T-cell (primary cell): ENCODE data around the gene FICD. TPM values are rescaled to one million over a fixed set of nuclear protein-coding genes. Genes with fewer than 3 reads are reported as not detected.

Experiments
- ATAC-seq, 4 experiments: fragments of 200-7000 bp in 3 of 4; fragments of 150-1000 bp in 1 of 4; cut with Tn5 transposase; replicated peaks in 1 of 4; 1 replicate in 3 of 4; 2 replicates in 1 of 4; pipeline ENCODE4 v1.10.0; 2021; ENCODE audit warnings: moderate library complexity in 3 of 4, mild to moderate bottlenecking in 2 of 4, moderate number of reproducible peaks in 1 of 4
- CTCF ChIA-PET, 2 donors: fragments of 300-600 bp; sonication (Branson Sonifier 250); formaldehyde crosslinking; loops; one replicate each; lab custom pipeline; 2022; ENCODE audit warnings: antibody characterized with exemption in 2 of 2; lab: Charles Lee
- POLR2A ChIA-PET, 2 donors: fragments of 300-600 bp; sonication (Branson Sonifier 250); formaldehyde crosslinking; loops; one replicate each; lab custom pipeline; 2022; ENCODE audit warnings: antibody characterized with exemption in 2 of 2; lab: Charles Lee
- DNase-seq, 35 experiments: peaks; one replicate each; pipeline versions ENCODE4 v3.0.0 to v3.0.0-alpha.2; 2013 to 2023
- H3K27ac ChIP-seq: one replicate; pipeline ENCODE4 v1.5.1; 2013; ENCODE audit warnings: low read length
- H3K27me3 ChIP-seq, 2 experiments: replicated peaks in 1 of 2; 1 replicate in 1 of 2; 2 replicates in 1 of 2; pipeline versions ENCODE4 v1.6.1 to v1.7.0; 2013; ENCODE audit warnings: low read length in 1 of 2, mixed read lengths in 1 of 2; ENCODE audit not compliant: control insufficient read depth in 2 of 2, insufficient read depth in 2 of 2; ENCODE audit errors: extremely low read depth in 1 of 2
- H3K36me3 ChIP-seq, 2 donors: 1 replicate in 1 of 2; 2 replicates in 1 of 2; pipeline versions ENCODE4 v1.6.1 to v1.7.0; 2013; ENCODE audit warnings: low read length in 1 of 2; ENCODE audit not compliant: control insufficient read depth in 2 of 2, insufficient read depth in 1 of 2; ENCODE audit errors: extremely low read depth in 1 of 2
- H3K4me1 ChIP-seq, 2 experiments: 1 replicate in 1 of 2; 2 replicates in 1 of 2; pipeline versions ENCODE4 v1.6.1 to v1.7.0; 2013; ENCODE audit warnings: low read length in 2 of 2, mixed read lengths in 1 of 2; ENCODE audit not compliant: insufficient read depth in 2 of 2, control insufficient read depth in 1 of 2; ENCODE audit errors: extremely low read depth in 1 of 2
- H3K4me3 ChIP-seq, 2 donors: 1 replicate in 1 of 2; 2 replicates in 1 of 2; pipeline versions ENCODE4 v1.5.1 to v1.7.0; 2013; ENCODE audit warnings: mild to moderate bottlenecking in 2 of 2, low read length in 1 of 2, moderate library complexity in 1 of 2; ENCODE audit not compliant: control insufficient read depth in 1 of 2; ENCODE audit errors: extremely low read depth in 1 of 2
- H3K9me3 ChIP-seq: 2 replicates; pipeline ENCODE4 v1.7.0; 2013
- H3K27ac Mint-ChIP-seq, 2 donors: one replicate each; pipeline ENCODE4 v1.8.0; 2020 to 2021; ENCODE audit warnings: mild to moderate bottlenecking in 2 of 2, mixed read lengths in 2 of 2
- H3K27me3 Mint-ChIP-seq, 2 donors: one replicate each; pipeline ENCODE4 v1.8.0; 2021 to 2022; ENCODE audit warnings: mixed read lengths in 2 of 2
- H3K36me3 Mint-ChIP-seq: one replicate; pipeline ENCODE4 v1.8.0; 2021; ENCODE audit warnings: mixed read lengths
- H3K4me1 Mint-ChIP-seq, 3 donors: one replicate each; pipeline ENCODE4 v1.8.0; 2020 to 2022; ENCODE audit warnings: mixed read lengths in 3 of 3, mild to moderate bottlenecking in 1 of 3
- H3K4me3 Mint-ChIP-seq, 3 donors: one replicate each; pipeline ENCODE4 v1.8.0; 2020 to 2022; ENCODE audit warnings: mild to moderate bottlenecking in 3 of 3, mixed read lengths in 3 of 3, moderate library complexity in 3 of 3
- H3K9me3 Mint-ChIP-seq, 3 donors: one replicate each; pipeline ENCODE4 v1.8.0; 2020 to 2022; ENCODE audit warnings: mixed read lengths in 3 of 3
- WGBS: methylation state at CpG from one replicate; pipeline ENCODE4 v1.1.5; 2013; ENCODE audit warnings: missing lambda C conversion rate; ENCODE audit not compliant: insufficient coverage; 5-methylcytosine and 5-hydroxymethylcytosine counted together
- total RNA-seq, 35 experiments: library from RNA in 6 of 35; stranded (reverse) in 6 of 35; fragments of 120-200 nt in 1 of 35; gene quantifications; one replicate each; pipeline versions ENCODE4 v1.2.1 to v1.2.4 and lab custom pipeline; 2013 to 2026

FICD gene
- total RNA-seq, 5 donors from 2014 or later (not counting 1 experiment from before 2014, with no cell fraction given), result 5.0 to 9.3 (median 7.8) TPM

DNA sequence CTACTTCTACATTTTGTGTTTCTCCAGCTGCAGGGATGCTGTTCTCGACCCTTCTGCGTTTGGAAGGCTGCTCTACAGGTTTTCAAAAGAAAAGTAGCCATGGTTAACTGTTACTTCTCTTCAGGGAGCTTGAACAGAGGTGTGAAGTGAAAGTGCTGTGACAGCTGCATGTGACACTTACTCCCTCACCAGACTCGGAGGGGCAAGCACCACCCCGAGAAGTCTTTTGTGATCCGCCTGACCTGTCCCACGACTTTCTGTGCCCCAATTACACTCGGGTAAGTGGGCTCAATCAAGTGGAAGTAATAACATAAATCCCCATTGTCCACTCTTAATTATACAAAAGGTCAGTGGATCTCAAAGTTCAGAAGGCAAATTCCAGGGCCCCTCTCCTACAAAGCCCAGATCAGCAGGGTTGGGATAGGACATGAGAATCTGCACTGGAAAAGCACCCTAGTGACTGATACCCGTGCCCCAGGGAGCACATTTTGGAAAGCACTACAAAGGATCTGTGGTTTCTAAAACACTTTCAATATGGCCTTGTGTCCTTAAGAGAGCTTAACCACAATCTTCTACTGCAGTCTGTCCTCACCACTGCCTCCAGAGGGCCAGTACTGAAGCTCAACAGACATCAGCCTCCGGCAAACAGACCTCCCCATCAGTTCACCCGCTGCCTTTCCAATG, 11.5 kb downstream of the FICD start:
- POLR2A ChIA-PET, result no interaction called here
- WGBS, result 89% methylated on average over 8 of the region's 10 CpGs
- peaks cover 72% of the 10 kb centered on the region for H3K36me3 Mint-ChIP-seq
- Histone ChIP-seq H3K27ac (no peak overlapping the region), H3K9me3 (no peaks in the 10 kb centered on the region), H3K4me3 (no peak overlapping the region), H3K36me3 (peaks cover 25 to 90% of the 10 kb centered on the region in 2 donors), H3K27me3 (no peaks in the 10 kb centered on the region), H3K4me1 (no peaks in the 10 kb centered on the region)
- H3K9me3 Mint-ChIP-seq, result no peaks in the 10 kb centered on the region
- CTCF ChIA-PET, result interaction anchor here in 1 of 2 donors (0.5 kb wide), 1 partner anchor 785 kb away, joined by 4 read pairs; no protein-coding TSS in a partner anchor
- no peaks in the 10 kb centered on the region for H3K27me3 Mint-ChIP-seq
- DNase-seq (no peak), ATAC-seq (no peak)
- H3K27ac Mint-ChIP-seq, result peak overlapping the region in 1 of 2 donors; percentile 77
- H3K4me1 Mint-ChIP-seq, result peaks cover 0 to 5% (median 0%) of the 10 kb centered on the region in 3 donors
- no peak overlapping the region for H3K4me3 Mint-ChIP-seq

DNA sequence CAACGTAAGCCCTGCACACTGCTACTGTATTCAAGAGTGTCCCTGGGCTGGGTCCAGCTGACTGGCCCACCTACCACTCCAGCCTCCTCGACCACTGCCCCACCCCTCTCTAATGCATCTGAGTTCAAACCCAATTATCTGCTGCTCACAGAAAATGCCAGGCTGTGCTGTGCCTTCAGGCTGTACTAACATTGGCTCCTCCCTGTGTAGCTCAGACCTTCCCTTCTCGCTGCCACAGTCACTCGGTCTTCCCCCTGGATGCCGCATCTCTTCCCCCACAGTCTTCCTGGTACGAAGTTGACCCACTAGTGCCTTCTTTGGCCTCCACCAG, 12.1 kb downstream of the FICD start:
- H3K36me3 Mint-ChIP-seq, result peaks cover 67% of the 10 kb centered on the region
- peaks cover 0 to 5% (median 0%) of the 10 kb centered on the region in 3 donors for H3K4me1 Mint-ChIP-seq

DNA sequence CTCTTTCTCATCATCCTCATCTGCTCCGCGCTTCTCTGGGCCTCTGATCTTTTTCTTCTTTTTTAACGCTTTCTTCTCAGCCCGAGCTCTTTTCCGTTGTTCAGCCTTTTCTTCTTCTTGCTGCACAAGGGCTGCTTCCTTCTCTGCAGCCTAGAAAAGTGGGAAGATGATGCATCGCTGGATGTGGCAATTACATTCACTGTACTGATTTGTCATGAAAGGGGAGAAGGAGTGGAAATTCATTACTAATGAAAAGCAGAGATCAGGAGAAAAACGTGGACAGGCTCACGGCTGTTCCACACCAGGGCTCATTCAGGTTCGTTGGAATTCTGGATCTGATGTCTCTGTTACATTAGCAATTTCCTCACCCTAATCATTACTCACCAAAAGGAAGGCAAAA, 15.1 kb downstream of the FICD start:
- peaks cover 18 to 90% of the 10 kb centered on the region in 2 donors for H3K36me3 ChIP-seq
- H3K27me3 ChIP-seq, result no peaks in the 10 kb centered on the region
- Mint-ChIP-seq H3K4me3 (no peak overlapping the region), H3K36me3 (peaks cover 61% of the 10 kb centered on the region), H3K27me3 (no peaks in the 10 kb centered on the region), H3K4me1 (peaks cover 0 to 5% (median 0%) of the 10 kb centered on the region in 3 donors), H3K9me3 (no peaks in the 10 kb centered on the region), H3K27ac (peak overlapping the region in 1 of 2 donors; percentile 23)
- no peak overlapping the region for H3K4me3 ChIP-seq
- POLR2A ChIA-PET, result no interaction called here
- 90% methylated on average over 2 of the region's 9 CpGs for WGBS
- CTCF ChIA-PET, result no interaction called here
- no peak overlapping the region for H3K27ac ChIP-seq
- no peaks in the 10 kb centered on the region for H3K4me1 ChIP-seq
- no peaks in the 10 kb centered on the region for H3K9me3 ChIP-seq
- no peak for ATAC-seq
- no peak for DNase-seq

More for the DNA sequence above, 12.1 kb downstream of the FICD start:
- H3K27me3 Mint-ChIP-seq, result no peaks in the 10 kb centered on the region
- Histone ChIP-seq H3K36me3 (peaks cover 27 to 91% of the 10 kb centered on the region in 2 donors), H3K27me3 (no peaks in the 10 kb centered on the region), H3K4me1 (no peaks in the 10 kb centered on the region), H3K4me3 (no peak overlapping the region), H3K9me3 (no peaks in the 10 kb centered on the region), H3K27ac (no peak overlapping the region)
- ChIA-PET POLR2A (no interaction called here), CTCF (no interaction called here)
- H3K9me3 Mint-ChIP-seq, result no peaks in the 10 kb centered on the region
- H3K27ac Mint-ChIP-seq, result peak overlapping the region in 1 of 2 donors; percentile 77
- 95% methylated on average over 6 of the region's 6 CpGs for WGBS
- H3K4me3 Mint-ChIP-seq, result no peak overlapping the region
- no peak for ATAC-seq
- no peak for DNase-seq

DNA sequence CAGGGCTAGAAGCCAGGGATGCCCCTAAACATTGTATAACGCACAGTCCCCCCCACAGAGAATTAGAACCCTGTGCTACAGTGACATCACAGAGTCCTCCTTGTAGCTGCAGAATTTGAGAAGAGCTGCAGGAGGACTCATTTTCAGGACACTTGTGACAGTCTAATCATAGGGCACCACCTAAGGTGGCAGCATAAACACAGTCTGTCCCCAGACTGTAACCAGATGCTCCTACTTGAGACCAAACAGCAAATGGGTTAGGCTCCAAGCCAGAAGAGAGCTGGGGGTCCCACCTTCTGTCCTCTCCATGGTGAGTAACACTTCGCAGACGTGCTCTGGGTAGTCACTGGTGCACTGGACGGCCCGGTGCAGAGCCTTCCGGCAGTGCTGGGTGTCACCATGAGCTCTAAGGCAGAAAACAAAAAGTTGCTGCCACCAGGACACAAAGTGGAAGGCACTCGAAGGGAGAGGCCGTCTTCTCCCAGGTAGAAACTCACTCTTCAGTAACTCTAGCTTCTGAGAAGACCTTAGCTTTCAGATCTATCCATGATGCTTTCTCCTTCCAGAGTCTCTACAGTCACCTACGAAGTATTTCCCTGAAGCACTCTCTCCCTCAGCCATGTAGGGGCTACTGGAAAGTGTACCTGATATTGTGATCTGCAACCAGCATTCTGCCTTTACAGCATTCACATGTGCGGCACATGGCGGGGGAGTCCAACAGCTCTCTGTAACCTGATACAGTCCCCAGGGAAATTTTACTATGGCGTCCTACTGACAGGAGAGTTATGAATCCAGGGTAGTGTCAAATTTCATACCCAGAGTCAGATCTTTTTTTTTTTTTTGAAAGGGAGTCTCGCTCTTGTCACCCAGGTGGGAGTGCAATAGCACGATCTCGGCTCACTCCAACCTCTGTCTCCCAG, 17.1 kb downstream of the FICD start:
- H3K4me3 ChIP-seq, result no peak overlapping the region
- ChIA-PET CTCF (interaction anchor here (0.8 to 1.0 kb wide), 2 partner anchors 9 to 539 kb away, joined by 3 read pairs; no protein-coding TSS in a partner anchor), POLR2A (interaction anchor here in 1 of 2 donors (0.6 kb wide), 1 partner anchor 30 kb away, joined by 3 read pairs; the partner anchor contains the start of gene ISCU)
- Mint-ChIP-seq H3K4me1 (peaks cover 0 to 3% (median 0%) of the 10 kb centered on the region in 3 donors), H3K27ac (peak overlapping the region in 1 of 2 donors; percentile 48), H3K4me3 (no peak overlapping the region), H3K9me3 (no peaks in the 10 kb centered on the region), H3K36me3 (peaks cover 59% of the 10 kb centered on the region), H3K27me3 (no peaks in the 10 kb centered on the region)
- H3K27me3 ChIP-seq, result no peaks in the 10 kb centered on the region
- no peaks in the 10 kb centered on the region for H3K4me1 ChIP-seq
- H3K27ac ChIP-seq, result no peak overlapping the region
- 98% methylated on average over 11 of the region's 15 CpGs for WGBS
- ATAC-seq (no peak), DNase-seq (no peak)
- no peaks in the 10 kb centered on the region for H3K9me3 ChIP-seq
- peaks cover 24 to 90% of the 10 kb centered on the region in 2 donors for H3K36me3 ChIP-seq

DNA sequence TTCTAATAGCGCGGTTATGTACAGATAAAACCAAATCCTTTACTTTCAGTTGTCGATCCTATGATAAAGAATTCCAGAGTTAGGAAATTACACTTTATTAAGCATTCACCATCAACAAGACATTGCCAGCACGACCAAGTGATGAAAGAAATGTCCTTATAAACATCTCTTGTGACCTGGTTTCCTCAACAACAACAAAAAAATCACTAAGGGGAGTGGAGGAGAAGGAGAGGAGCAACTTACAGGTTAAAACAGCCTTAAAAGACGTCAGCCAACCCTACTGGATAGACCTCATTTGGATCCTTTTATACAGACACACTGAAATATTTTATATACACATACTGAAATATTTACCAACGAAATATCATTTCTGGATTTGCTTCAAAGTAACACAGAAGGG, 23.1 kb downstream of the FICD start:
- DNase-seq, result no peak
- no peak overlapping the region for H3K27ac ChIP-seq
- ChIA-PET CTCF (interaction anchor here in 1 of 2 donors (0.6 kb wide), 1 partner anchor 280 kb away, joined by 3 read pairs; no protein-coding TSS in a partner anchor), POLR2A (no interaction called here)
- Mint-ChIP-seq H3K27ac (no peak overlapping the region), H3K4me3 (no peak overlapping the region), H3K4me1 (peaks cover 5 to 20% (median 17%) of the 10 kb centered on the region in 3 donors), H3K27me3 (no peaks in the 10 kb centered on the region), H3K36me3 (peaks cover 63% of the 10 kb centered on the region), H3K9me3 (no peaks in the 10 kb centered on the region)
- no peak overlapping the region for H3K4me3 ChIP-seq
- no peaks in the 10 kb centered on the region for H3K4me1 ChIP-seq
- peaks cover 15 to 79% of the 10 kb centered on the region in 2 donors for H3K36me3 ChIP-seq
- no peaks in the 10 kb centered on the region for H3K27me3 ChIP-seq
- no CpG with 5 or more reads among the region's 6 CpGs for WGBS
- H3K9me3 ChIP-seq, result no peaks in the 10 kb centered on the region
- ATAC-seq, result no peak

DNA sequence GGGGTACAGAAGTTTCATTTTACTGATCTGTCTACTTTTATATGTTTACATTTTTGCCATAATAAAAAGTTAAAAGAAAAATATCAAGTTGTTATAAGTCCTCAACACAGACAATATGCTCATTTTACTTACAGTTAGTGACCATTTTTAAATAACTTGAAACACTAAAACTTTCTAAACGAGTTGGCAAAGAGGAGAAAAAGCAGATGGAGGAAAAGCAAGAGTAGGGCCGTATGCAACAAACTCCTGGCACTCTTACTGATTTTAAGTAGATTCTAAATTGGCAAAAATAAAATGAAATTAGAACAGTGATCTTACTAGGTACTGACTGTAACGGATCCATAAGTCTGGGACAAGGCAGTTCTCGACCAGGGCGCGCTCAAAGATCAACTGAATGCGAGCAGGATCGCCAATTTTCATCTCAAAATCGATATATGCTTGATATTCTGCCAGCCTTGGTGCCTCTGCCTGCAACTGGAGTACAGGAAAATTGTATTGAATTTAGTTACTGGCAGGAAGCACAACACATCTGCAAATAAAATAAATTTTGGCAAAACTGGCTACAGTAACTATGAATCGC, 23.6 kb downstream of the FICD start:
- no peak overlapping the region for H3K27ac ChIP-seq
- ChIA-PET POLR2A (no interaction called here), CTCF (interaction anchor here in 1 of 2 donors (0.6 kb wide), 1 partner anchor 279 kb away, joined by 3 read pairs; no protein-coding TSS in a partner anchor)
- 97% methylated on average over 7 of the region's 10 CpGs for WGBS
- Mint-ChIP-seq H3K9me3 (no peaks in the 10 kb centered on the region), H3K27me3 (no peaks in the 10 kb centered on the region), H3K4me1 (peaks cover 7 to 22% (median 20%) of the 10 kb centered on the region in 3 donors), H3K27ac (no peak overlapping the region), H3K4me3 (no peak overlapping the region), H3K36me3 (peaks cover 65% of the 10 kb centered on the region)
- DNase-seq (no peak), ATAC-seq (no peak)
- no peaks in the 10 kb centered on the region for H3K27me3 ChIP-seq
- H3K9me3 ChIP-seq, result no peaks in the 10 kb centered on the region
- no peak overlapping the region for H3K4me3 ChIP-seq
- no peaks in the 10 kb centered on the region for H3K4me1 ChIP-seq
- peaks cover 15 to 79% of the 10 kb centered on the region in 2 donors for H3K36me3 ChIP-seq
